ENCODE data around the gene PARVA. TPM values are rescaled to one million over a fixed set of nuclear protein-coding genes. Genes with fewer than 3 reads are reported as not detected.

PARVA gene
- total and polyA plus RNA-seq, 2 donors (not counting 1 experiment from before 2014, with no cell fraction given), result 27.7 to 195 TPM

DNA sequence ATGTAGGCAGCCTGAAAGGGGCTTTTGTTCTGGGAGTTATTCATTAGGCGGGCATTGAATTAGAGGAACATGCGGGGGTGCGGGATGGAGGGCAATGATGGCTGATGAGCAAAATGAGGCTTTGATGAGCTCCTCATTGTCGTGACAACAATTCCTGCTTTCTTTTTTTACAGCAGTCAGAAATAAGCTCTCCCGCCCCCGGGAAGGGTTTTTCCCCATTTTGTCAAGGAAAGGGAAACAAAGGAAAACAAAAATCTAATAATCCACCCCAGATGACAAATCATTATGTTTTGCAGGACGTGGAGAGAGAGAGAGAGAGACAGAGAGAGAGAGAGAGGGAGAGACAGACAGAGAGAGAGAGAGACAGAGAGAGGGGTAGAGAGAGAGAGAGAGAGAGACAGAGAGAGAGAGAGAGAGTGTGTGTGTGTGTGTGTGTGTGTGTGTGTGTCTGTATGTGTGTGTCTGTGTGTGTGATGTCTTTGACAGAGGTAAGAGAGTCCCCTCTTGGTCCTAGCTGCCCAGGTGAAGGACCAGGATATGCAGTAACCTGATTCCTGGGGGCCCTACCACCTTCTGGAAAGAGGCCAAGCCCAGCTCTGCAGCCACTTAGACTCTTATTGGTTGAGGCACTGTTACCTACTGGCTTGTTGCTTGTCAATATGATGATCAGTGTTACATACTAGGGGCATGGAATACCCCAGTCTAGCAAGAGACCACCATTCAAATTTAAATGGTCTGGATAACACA, 46.7 kb upstream of the PARVA start:
- H3K27ac ChIP-seq (ENCODE audit: insufficient read depth, low read length), result no peak overlapping the region
- no peaks in the 10 kb centered on the region for H4K20me1 ChIP-seq (ENCODE audit: control insufficient read depth, extremely low read depth, insufficient read depth, low read length)
- no peaks in the 10 kb centered on the region for H3K79me2 ChIP-seq (ENCODE audit: control insufficient read depth, insufficient read depth, low read length)
- no peaks in the 10 kb centered on the region for H3K27me3 ChIP-seq (ENCODE audit: control insufficient read depth, insufficient read depth, low read length)
- TF ChIP-seq EZH2 (IDR thresholded peaks at IDR 0.05; ENCODE audit: low read length, missing control alignments) (no peak), CTCF (conservative IDR thresholded peaks at IDR 0.05 in 1 of 2, IDR thresholded peaks at IDR 0.05 in 1 of 2; ENCODE audit: low read depth in 1 of 2, low read length in 2 of 2) (no peak)
- no peak overlapping the region for H3K4me3 ChIP-seq (replicated peaks in 1 of 4; ENCODE audit: control extremely low read depth in 1 of 4, insufficient read depth in 1 of 4, low read depth in 3 of 4, low read length in 4 of 4)
- H3K9ac ChIP-seq (ENCODE audit: insufficient read depth, low read length), result no peak overlapping the region
- H3K36me3 ChIP-seq (ENCODE audit: control insufficient read depth, insufficient read depth, low read length), result no peaks in the 10 kb centered on the region
- H2AFZ ChIP-seq (ENCODE audit: low read length), result no peak overlapping the region
- DNase-seq (ENCODE audit: low read depth in 2 of 2), result peak; percentile 2 to 19
- H3K4me1 ChIP-seq (ENCODE audit: control insufficient read depth, extremely low read depth, insufficient read depth, low read length), result no peaks in the 10 kb centered on the region
- H3K4me2 ChIP-seq (ENCODE audit: extremely low read depth, insufficient read depth, low read length), result no peak overlapping the region
- H3K9me3 ChIP-seq (ENCODE audit: control insufficient read depth, insufficient read depth, low read depth, low read length), result no peaks in the 10 kb centered on the region

DNA sequence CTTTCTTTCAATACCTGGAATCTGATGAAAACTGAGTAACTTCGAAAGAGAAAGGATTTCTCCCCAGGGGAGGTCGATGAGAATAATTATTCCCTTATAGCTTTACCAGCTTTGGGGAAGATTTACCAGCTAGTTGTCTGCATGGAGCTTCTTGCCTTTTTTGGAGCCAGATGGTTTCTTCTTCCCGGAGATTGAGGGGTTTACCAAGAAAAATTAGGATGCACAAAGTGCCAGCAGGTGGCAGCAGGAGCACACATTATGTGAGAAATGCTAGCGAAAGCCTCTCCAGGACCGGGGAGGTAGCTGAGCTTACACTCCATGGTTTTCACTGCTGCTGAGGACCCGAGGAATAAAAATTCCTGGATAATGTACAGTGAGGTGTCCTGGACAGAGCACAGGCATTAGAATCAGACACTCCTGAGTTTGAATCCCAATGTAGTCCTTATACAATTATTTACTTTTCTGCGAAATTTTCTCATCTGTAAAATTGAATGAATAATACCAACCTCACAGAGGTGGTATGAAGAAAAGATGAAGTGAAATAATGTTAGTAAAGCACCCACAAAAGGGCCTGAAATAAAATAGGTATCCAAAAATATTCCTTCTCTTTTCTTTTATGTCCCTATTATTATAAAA, 46.0 kb upstream of the PARVA start:
- no peaks in the 10 kb centered on the region for H3K4me1 ChIP-seq (ENCODE audit: control insufficient read depth, extremely low read depth, insufficient read depth, low read length)
- no peaks in the 10 kb centered on the region for H3K79me2 ChIP-seq (ENCODE audit: control insufficient read depth, insufficient read depth, low read length)
- no peaks in the 10 kb centered on the region for H3K36me3 ChIP-seq (ENCODE audit: control insufficient read depth, insufficient read depth, low read length)
- TF ChIP-seq EZH2 (IDR thresholded peaks at IDR 0.05; ENCODE audit: low read length, missing control alignments) (no peak), CTCF (conservative IDR thresholded peaks at IDR 0.05 in 1 of 2, IDR thresholded peaks at IDR 0.05 in 1 of 2; ENCODE audit: low read depth in 1 of 2, low read length in 2 of 2) (peak; percentile 75 to 83)
- H3K9me3 ChIP-seq (ENCODE audit: control insufficient read depth, insufficient read depth, low read depth, low read length), result no peaks in the 10 kb centered on the region
- H3K27me3 ChIP-seq (ENCODE audit: control insufficient read depth, insufficient read depth, low read length), result no peaks in the 10 kb centered on the region
- H3K4me3 ChIP-seq (replicated peaks in 1 of 4; ENCODE audit: control extremely low read depth in 1 of 4, insufficient read depth in 1 of 4, low read depth in 3 of 4, low read length in 4 of 4), result no peak overlapping the region
- no peak overlapping the region for H3K4me2 ChIP-seq (ENCODE audit: extremely low read depth, insufficient read depth, low read length)
- DNase-seq (ENCODE audit: low read depth in 2 of 2), result peak; percentile 75 to 89
- H3K9ac ChIP-seq (ENCODE audit: insufficient read depth, low read length), result no peak overlapping the region
- H3K27ac ChIP-seq (ENCODE audit: insufficient read depth, low read length), result no peak overlapping the region
- H4K20me1 ChIP-seq (ENCODE audit: control insufficient read depth, extremely low read depth, insufficient read depth, low read length), result no peaks in the 10 kb centered on the region
- H2AFZ ChIP-seq (ENCODE audit: low read length), result no peak overlapping the region

DNA sequence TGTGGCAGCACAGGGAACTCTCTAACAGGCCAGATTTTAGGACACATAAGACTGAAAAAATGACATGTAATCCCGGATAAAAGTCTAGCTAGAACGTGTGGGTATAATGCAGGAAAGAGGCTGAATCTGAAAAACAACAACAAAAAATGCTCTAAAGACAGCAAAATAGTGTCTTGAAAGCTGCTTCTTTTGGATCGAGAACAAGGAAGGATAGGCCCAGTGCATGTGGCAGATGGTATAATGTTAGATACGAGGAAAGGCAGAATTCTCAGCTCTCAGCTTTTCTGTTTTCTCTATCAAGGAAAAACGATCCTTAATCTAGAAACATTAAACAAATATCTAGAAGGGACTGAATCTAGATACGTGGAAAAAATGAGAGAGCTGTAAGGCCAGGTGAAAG, 33.8 kb upstream of the PARVA start:
- DNase-seq (ENCODE audit: low read depth in 2 of 2), result no peak
- H2AFZ ChIP-seq (ENCODE audit: low read length), result no peak overlapping the region
- H3K79me2 ChIP-seq (ENCODE audit: control insufficient read depth, insufficient read depth, low read length), result no peaks in the 10 kb centered on the region
- no peaks in the 10 kb centered on the region for H3K4me1 ChIP-seq (ENCODE audit: control insufficient read depth, extremely low read depth, insufficient read depth, low read length)
- H4K20me1 ChIP-seq (ENCODE audit: control insufficient read depth, extremely low read depth, insufficient read depth, low read length), result no peaks in the 10 kb centered on the region
- H3K4me2 ChIP-seq (ENCODE audit: extremely low read depth, insufficient read depth, low read length), result no peak overlapping the region
- H3K9me3 ChIP-seq (ENCODE audit: control insufficient read depth, insufficient read depth, low read depth, low read length), result no peaks in the 10 kb centered on the region
- no peak overlapping the region for H3K4me3 ChIP-seq (replicated peaks in 1 of 4; ENCODE audit: control extremely low read depth in 1 of 4, insufficient read depth in 1 of 4, low read depth in 3 of 4, low read length in 4 of 4)
- TF ChIP-seq EZH2 (IDR thresholded peaks at IDR 0.05; ENCODE audit: low read length, missing control alignments) (no peak), CTCF (conservative IDR thresholded peaks at IDR 0.05 in 1 of 2, IDR thresholded peaks at IDR 0.05 in 1 of 2; ENCODE audit: low read depth in 1 of 2, low read length in 2 of 2) (no peak)
- H3K36me3 ChIP-seq (ENCODE audit: control insufficient read depth, insufficient read depth, low read length), result no peaks in the 10 kb centered on the region
- no peak overlapping the region for H3K27ac ChIP-seq (ENCODE audit: insufficient read depth, low read length)
- no peak overlapping the region for H3K9ac ChIP-seq (ENCODE audit: insufficient read depth, low read length)
- no peaks in the 10 kb centered on the region for H3K27me3 ChIP-seq (ENCODE audit: control insufficient read depth, insufficient read depth, low read length)
